NCI-H510A (cell line): Measurements from ENCODE around the gene FRMPD1.

Experiments
- DNase-seq: peaks from one replicate; lab custom pipeline; 2025; lab: John Stamatoyannopoulos, UW

FRMPD1 gene

DNA sequence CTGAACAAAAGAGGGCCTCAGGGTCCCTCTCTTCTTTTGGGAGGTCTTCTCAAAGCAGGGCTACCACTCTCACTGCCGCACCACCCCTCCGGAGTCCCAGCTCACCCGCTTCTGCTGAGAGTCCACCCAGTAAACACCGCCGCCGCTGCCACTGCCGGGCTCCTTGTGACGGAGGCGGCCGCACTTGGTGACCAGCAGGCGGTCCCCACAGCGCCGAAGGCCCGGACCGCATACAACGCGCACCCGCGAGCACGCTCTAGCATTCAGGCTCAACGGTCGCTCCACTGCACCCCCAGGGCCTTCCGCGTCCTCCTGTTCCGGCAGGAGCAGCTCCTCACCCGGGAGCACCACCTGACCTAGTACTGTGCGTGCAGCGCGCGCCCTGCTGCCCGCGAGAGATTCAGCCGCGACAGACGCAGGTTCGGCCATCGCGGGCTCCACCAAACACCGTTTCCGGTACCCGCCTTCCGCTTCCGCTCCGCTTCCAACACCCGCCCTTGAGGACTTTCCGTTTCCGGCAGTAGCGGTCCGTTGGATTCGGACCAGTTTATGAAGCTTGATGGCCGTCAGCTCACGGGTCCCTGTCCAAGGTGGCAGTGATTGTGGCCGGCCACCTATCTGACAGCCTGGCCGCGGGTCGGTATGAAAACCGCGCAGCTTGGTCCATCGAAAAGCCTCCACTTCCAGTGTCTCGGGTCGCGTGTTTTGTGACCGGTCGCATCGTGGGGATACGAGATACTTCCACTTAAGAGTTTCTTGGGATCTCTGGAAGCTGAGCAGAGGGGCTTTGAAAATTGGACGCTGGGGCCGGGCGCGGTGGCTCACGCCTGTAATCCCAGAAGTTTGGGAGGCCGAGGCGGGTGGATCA, 134.1 kb downstream of the FRMPD1 start, which contains the start of gene EXOSC3:
Gene EXOSC3 (minus strand): TSS at position 449 of the 868 bp plus-strand sequence. CDS start 20 bp downstream, at position 429.
- peak; percentile 69 for DNase-seq

DNA sequence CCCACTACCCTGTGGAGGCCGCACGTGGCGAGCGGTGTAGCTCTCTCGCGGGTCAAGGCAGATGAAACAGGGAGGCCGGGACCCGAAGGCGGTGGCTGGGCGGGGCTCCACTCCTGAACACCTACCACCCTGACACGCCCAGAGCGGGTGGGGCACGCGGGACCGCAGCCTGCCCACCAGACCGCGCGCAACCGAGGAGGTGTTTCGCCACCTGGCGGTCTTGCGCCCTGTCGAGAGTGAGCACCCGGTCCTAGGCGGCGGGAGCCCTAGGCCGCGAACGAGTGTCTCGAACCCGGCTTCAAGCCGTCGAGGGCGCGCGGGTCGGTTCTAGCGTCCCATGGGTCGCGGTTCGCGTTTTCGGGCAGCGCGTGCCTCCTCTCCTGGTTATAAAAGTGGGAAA, 136.3 kb downstream of the FRMPD1 start:
- no peak for DNase-seq

DNA sequence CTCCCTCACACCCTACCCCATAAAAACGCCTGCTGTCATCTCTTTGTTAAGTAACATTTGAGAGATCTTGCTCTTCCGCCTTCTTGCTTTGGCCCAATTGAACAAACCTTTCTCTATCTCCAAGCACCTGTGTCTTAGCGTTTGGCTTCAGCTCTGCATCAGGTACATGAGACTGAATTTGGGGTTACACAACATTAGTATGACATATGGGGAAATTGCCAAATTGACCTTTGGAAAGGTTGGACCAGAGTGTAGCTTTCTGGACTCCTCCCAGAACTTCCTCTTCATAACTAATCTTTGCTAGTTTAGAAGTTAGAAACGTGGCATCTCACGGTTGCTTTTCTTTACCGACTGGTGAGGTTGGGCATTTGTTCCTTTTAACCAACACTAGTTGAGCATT, 137.6 kb downstream of the FRMPD1 start:
- DNase-seq, result no peak

DNA sequence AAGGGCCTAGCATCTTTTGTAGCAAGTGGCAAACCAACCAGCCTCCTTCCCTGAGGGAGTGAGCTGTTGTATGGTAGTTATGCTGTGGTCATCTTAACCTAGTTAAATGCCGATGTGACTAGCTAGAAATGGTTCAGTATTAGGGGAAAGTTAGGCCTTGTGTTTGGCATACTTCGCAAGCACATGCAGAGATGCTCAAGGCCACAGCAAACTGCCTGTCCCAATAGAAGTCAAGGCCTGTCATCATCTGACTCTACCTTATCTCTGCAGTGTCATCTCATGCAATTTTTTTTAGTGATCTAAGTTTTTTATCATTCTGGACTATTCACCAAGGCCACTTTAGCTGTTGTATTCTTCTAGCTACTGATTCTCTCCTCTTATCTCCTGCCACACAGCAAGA, 139.3 kb downstream of the FRMPD1 start:
- DNase-seq, result no peak

DNA sequence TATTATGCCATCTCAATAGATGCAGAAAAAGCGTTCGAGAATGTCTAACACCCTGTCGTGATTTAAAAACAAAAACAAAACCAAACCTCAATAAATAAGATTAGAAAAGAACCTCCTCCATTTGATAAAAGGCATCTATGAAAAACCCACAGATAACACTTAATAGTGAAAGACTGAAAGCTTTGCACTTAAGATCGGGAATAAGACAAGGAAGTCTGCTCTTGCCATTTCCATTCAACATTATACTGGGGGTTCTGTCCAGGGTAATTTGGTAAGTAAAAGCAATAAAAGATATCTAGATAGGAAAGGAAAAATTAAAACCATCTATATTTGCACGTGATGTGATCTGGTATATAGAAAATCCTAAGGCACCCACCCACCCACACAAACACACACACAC, 141.4 kb downstream of the FRMPD1 start:
- DNase-seq, result no peak

- DNase-seq, result no peak
Observed at GRCh38 chr9:37796232-37796631, 145.5 kb downstream of the FRMPD1 start.
